ENCODE data around the gene RNF6.

- TF ChIP-seq CREB5 (CRISPR knock-in tag; IDR thresholded peaks at IDR 0.05; ENCODE audit: low read depth) (no peak), OSR1 (CRISPR knock-in tag; IDR thresholded peaks at IDR 0.05) (no peak)
Observed at GRCh38 chr13:26247011-26247410, 24.9 kb upstream of the RNF6 start.

Measured in SK-N-SH treated with all-trans-retinoic acid at 6 μM for 48 hours (cell line).